ENCODE results near the gene ARMC12. TPM values are rescaled to one million over a fixed set of nuclear protein-coding genes. Genes with fewer than 3 reads are reported as not detected.

The ARMC12 gene, protein sequence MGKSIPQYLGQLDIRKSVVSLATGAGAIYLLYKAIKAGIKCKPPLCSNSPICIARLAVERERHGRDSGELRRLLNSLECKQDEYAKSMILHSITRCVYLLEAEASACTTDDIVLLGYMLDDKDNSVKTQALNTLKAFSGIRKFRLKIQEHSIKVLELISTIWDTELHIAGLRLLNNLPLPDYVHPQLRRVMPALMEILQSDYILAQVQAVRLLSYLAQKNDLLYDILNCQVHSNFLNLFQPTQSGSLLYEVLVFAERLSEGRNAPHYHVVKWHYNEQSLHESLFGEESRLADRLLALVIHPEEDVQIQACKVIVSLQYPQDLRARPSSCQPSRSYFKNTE
- total RNA-seq (2022; extraction: Qiagen RNA extraction; ENCODE audit: low read depth): 0.15 to 0.46 TPM (median 0.27 TPM) in 4 of 5 replicates, not detected in the other

GRCh38 chr6:35736982-35737412 is at the start of gene ARMC12:
Gene ARMC12 (plus strand): TSS chr6:35737032. CDS start chr6:35737109, 77 bp downstream.

DNA sequence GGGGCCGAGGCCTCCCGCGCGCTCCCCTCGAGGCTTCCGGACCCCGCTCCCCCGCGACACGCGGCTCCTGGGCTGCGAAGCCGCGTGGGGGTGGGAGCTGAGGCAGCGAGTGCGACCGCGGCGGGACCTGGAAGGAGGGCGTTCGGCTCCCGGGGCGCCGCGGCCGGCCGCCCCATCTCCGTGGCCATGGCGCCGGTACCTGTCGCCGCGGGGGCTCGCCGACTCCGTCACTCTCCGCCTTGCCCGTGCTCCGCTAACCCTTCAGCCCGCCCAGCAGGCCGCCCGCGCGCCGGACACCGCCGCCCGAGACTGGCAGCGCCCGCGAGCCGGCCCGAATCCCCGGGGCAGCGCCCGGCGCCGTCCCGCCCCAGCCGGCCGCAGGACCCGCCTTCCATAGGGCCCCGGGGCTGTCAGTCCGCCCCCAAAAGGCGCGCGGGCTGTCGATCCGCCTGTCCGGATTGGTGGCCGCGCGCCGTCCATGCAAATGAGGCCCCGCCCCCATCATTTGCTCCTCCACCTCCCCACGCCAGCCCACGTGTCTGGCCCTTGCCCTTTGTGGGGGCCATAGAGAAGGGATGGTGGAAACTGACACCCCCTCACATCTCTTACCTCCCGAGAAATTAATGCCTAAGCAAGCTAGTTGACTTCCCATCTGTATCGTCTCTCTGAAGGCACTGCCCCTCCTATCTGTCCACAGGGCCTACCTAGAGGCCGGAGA is 48.1 kb upstream of the ARMC12 start, which contains the start of gene FKBP5:
TSS of gene FKBP5 (minus strand) at position 311 of the 718 bp plus-strand sequence. CDS start 46,091 bp downstream, outside the sequence.

DNA sequence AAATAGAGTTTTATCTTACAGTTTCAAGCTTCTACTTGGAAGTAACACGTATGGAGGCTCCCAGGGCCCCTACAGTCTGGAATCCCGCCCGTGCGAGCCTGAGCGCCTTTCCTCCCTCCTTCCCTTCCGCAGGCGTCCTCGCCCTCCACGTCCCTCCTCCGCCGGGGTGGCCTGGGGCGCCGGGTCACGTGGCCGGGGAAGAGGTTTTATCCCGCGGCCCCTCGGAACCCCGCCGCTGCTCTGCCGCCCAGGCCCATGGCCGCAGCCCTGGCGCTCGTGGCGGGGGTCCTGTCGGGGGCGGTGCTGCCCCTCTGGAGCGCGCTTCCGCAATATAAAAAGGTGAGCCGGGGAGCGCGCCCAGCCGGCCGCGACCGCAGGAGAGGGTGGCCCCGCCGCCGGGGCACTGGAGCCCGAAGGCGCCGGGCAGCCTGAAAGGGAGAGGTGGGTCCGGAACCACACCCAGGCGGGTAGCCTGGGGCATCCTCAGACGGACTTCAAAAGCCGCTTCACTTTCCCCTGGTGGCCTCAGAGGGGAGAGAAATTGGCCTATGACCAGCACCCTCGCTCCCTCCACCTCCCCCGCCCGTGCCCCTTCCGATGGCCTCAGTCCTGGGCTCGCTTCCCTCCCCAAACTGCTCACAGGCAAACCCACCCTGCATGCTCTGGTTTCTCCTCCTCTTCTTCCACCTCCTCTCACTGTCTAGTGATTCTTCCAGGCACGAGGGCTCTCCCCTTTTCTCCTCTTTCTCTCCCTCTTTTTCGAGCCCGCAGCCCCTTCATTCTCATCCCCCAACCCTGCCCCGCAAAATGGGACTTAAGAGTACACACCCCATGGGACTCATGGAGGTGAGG is 39.8 kb downstream of the ARMC12 start, which contains the start of gene CLPSL2:
TSS of gene CLPSL2 (plus strand) at position 235 of the 852 bp plus-strand sequence. CDS start at position 256, 21 bp downstream.

DNA sequence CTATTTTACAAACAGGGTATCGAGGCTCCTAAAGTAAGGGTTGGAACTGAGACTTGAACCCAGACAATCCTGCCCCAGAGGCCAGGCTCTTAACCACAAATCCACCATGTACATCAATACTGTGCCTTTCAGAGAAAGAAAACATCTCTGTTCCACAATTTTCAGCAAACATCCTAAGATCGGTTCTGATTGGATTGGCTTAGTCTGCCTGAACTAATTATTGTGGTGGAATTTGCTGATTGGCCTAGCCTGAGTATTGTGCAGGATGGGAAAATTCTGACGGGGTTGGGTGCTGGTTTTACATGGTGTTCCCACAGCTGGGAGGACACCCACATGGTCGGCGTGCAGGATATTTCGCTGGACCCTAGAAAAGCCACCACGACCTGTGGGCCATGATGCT is 43.9 kb downstream of the ARMC12 start, which contains the start of gene CLPSL1:
TSS of gene CLPSL1 (plus strand) at position 301 of the 400 bp plus-strand sequence. CDS start at position 393, 92 bp downstream.

Other genes starting within 250 kb of the ARMC12 start
- gene TEAD3, start 240.0 kb upstream of the ARMC12 start, total RNA-seq (2022; extraction: Qiagen RNA extraction; ENCODE audit: low read depth): 4.4 to 6.6 TPM (median 5.7 TPM) in 5 replicates
- gene TULP1, start 224.1 kb upstream of the ARMC12 start, total RNA-seq (2022; extraction: Qiagen RNA extraction; ENCODE audit: low read depth): not detected in 5 replicates
- gene FKBP5, start 48.1 kb upstream of the ARMC12 start, total RNA-seq (2022; extraction: Qiagen RNA extraction; ENCODE audit: low read depth): 10.9 to 15.2 TPM (median 12.7 TPM) in 5 replicates
- gene CLPSL2, start 39.6 kb downstream of the ARMC12 start, total RNA-seq (2022; extraction: Qiagen RNA extraction; ENCODE audit: low read depth): 0.50 to 1.4 TPM (median 1.3 TPM) in 4 of 5 replicates, not detected in the other
- not detected in 5 replicates for gene CLPSL1, start 44.0 kb downstream of the ARMC12 start, total RNA-seq (2022; extraction: Qiagen RNA extraction; ENCODE audit: low read depth)
- gene CLPS, start 60.3 kb downstream of the ARMC12 start, total RNA-seq (2022; extraction: Qiagen RNA extraction; ENCODE audit: low read depth): not detected in 5 replicates
- gene LHFPL5, start 68.3 kb downstream of the ARMC12 start, total RNA-seq (2022; extraction: Qiagen RNA extraction; ENCODE audit: low read depth): 0.05 TPM in 1 of 5 replicates, not detected in the others
- gene SRPK1, start 184.1 kb downstream of the ARMC12 start, total RNA-seq (2022; extraction: Qiagen RNA extraction; ENCODE audit: low read depth): 20.8 to 51.4 TPM (median 35.2 TPM) in 5 replicates